SK-N-SH treated with all-trans-retinoic acid at 6 μM for 48 hours (cell line): ENCODE data around the gene PCBD1.

Experiments used
- ATAC-seq: fragments of 200-7000 bp; cut with Tn5 transposase; 3 replicates; pipeline ENCODE4 v1.9.1; 2020; ENCODE audit warnings: mild to moderate bottlenecking, moderate library complexity
- BACH2 ChIP-seq: fragments of 250-450 bp; sonication (Bioruptor Pico); IDR thresholded peaks from 2 replicates; pipeline ENCODE4 v1.9.0; 2021; ENCODE audit warnings: mild to moderate bottlenecking, borderline replicate concordance
- CSDC2 ChIP-seq: fragments of 250-450 bp; sonication (Bioruptor Pico); IDR thresholded peaks from 2 replicates; pipeline ENCODE4 v1.5.0; 2020; ENCODE audit warnings: mild to moderate bottlenecking, moderate library complexity
- ESRRG ChIP-seq: fragments of 250-450 bp; sonication (Bioruptor Pico); IDR thresholded peaks from 2 replicates; pipeline ENCODE4 v1.6.1; 2021; ENCODE audit warnings: mild to moderate bottlenecking
- GLIS3 ChIP-seq: fragments of 250-450 bp; sonication (Bioruptor Pico); IDR thresholded peaks from 2 replicates; pipeline ENCODE4 v1.5.0; 2020; ENCODE audit warnings: mild to moderate bottlenecking, moderate library complexity
- ISL1 ChIP-seq: fragments of 250-450 bp; sonication (Bioruptor Pico); IDR thresholded peaks from 2 replicates; pipeline ENCODE4 v2.1.2; 2022; ENCODE audit warnings: mild to moderate bottlenecking, moderate library complexity
- OSR1 ChIP-seq: fragments of 250-450 bp; sonication (Bioruptor Pico); IDR thresholded peaks from 2 replicates; pipeline ENCODE4 v1.8.0; 2022; ENCODE audit warnings: moderate library complexity, mild to moderate bottlenecking, inconsistent platforms
- PPARA ChIP-seq: fragments of 250-450 bp; sonication (Bioruptor Pico); IDR thresholded peaks from 2 replicates; pipeline ENCODE4 v1.5.0; 2020; ENCODE audit warnings: mild to moderate bottlenecking, borderline replicate concordance
- RARB ChIP-seq: fragments of 250-450 bp; sonication (Bioruptor Pico); IDR thresholded peaks from 2 replicates; pipeline ENCODE4 v1.8.0; 2021; ENCODE audit warnings: mild to moderate bottlenecking, moderate library complexity
- TCF4 ChIP-seq: fragments of 250-450 bp; sonication (Bioruptor Pico); IDR thresholded peaks from 2 replicates; pipeline ENCODE4 v1.8.0; 2021; ENCODE audit warnings: mild to moderate bottlenecking, moderate library complexity, borderline replicate concordance
- ZC3H10 ChIP-seq: fragments of 250-450 bp; sonication (Bioruptor Pico); IDR thresholded peaks from 2 replicates; pipeline ENCODE4 v1.5.1; 2021; ENCODE audit warnings: mild to moderate bottlenecking, moderate library complexity
- ZFP3 ChIP-seq: fragments of 250-450 bp; sonication (Bioruptor Pico); IDR thresholded peaks from 2 replicates; pipeline ENCODE4 v1.5.0; 2020; ENCODE audit warnings: mild to moderate bottlenecking, moderate library complexity
- ZFP30 ChIP-seq: fragments of 450-650 bp; formaldehyde crosslinking; IDR thresholded peaks from 2 replicates; pipeline ENCODE4 v1.5.0; 2022; ENCODE audit warnings: mild to moderate bottlenecking, moderate library complexity
- ZNF565 ChIP-seq: fragments of 450-650 bp; formaldehyde crosslinking; conservative IDR thresholded peaks from 2 replicates; pipeline ENCODE4 v1.5.0; 2020; ENCODE audit warnings: low read depth, mild to moderate bottlenecking, moderate library complexity
- ZNF70 ChIP-seq: fragments of 450-650 bp; formaldehyde crosslinking; IDR thresholded peaks from 2 replicates; pipeline ENCODE4 v1.5.0; 2020; ENCODE audit warnings: mild to moderate bottlenecking, moderate library complexity
- ZNF8 ChIP-seq: fragments of 450-650 bp; formaldehyde crosslinking; IDR thresholded peaks from 2 replicates; pipeline ENCODE4 v1.5.0; 2020; ENCODE audit warnings: mild to moderate bottlenecking, moderate library complexity
- TF ChIP-seq, protein P1 (sequence below): fragments of 250-450 bp; sonication (Bioruptor Pico); IDR thresholded peaks from 2 replicates; pipeline ENCODE4 v1.8.0; 2021; ENCODE audit warnings: low read depth, mild to moderate bottlenecking, moderate library complexity, borderline replicate concordance
- TF ChIP-seq, protein P2 (sequence below): fragments of 250-450 bp; sonication (Bioruptor Pico); IDR thresholded peaks from 2 replicates; pipeline ENCODE4 v1.5.1; 2020; ENCODE audit warnings: low read depth, mild to moderate bottlenecking, moderate library complexity
- TF ChIP-seq, protein P3 (sequence below): fragments of 250-450 bp; sonication (Bioruptor Pico); IDR thresholded peaks from 2 replicates; pipeline ENCODE4 v1.8.0; 2020; ENCODE audit warnings: mild to moderate bottlenecking, moderate library complexity, borderline replicate concordance
- TF ChIP-seq, protein P4 (sequence below): fragments of 250-450 bp; sonication (Bioruptor Pico); IDR thresholded peaks from 2 replicates; pipeline ENCODE4 v1.5.0; 2020; ENCODE audit warnings: mild to moderate bottlenecking, moderate library complexity

The PCBD1 gene

DNA sequence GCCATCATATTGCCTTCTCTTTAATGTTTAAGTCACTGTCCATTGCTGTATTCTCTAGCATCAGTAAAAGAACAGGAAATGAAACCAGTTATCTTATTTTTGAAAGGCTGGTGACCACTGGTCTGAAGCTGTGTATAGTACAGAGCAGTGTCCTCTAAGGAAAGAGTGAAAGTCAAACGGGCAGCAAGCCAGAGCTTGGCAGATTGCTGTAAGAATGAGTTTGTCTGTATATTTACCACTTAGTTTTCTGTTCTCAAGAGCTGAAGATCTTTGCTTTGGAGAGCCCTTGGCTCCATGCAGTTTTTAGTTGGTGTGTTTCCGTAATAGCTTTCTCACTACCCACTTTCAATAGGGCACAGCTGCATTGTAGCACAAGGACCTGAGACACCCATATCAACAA, 31.9 kb downstream of the PCBD1 start:
- TF ChIP-seq ZFP3 (CRISPR knock-in tag) (no peak), OSR1 (CRISPR knock-in tag) (no peak), BACH2 (no peak), RARB (CRISPR knock-in tag) (no peak), ZNF70 (CRISPR knock-in tag) (no peak), PPARA (no peak), ZNF565 (no peak), ISL1 (CRISPR knock-in tag) (no peak), ZFP30 (CRISPR knock-in tag) (no peak), ESRRG (CRISPR knock-in tag) (no peak), GLIS3 (CRISPR knock-in tag) (no peak), ZNF8 (CRISPR knock-in tag) (no peak), TCF4 (CRISPR knock-in tag) (no peak)
- TF ChIP-seq, protein P1, sequence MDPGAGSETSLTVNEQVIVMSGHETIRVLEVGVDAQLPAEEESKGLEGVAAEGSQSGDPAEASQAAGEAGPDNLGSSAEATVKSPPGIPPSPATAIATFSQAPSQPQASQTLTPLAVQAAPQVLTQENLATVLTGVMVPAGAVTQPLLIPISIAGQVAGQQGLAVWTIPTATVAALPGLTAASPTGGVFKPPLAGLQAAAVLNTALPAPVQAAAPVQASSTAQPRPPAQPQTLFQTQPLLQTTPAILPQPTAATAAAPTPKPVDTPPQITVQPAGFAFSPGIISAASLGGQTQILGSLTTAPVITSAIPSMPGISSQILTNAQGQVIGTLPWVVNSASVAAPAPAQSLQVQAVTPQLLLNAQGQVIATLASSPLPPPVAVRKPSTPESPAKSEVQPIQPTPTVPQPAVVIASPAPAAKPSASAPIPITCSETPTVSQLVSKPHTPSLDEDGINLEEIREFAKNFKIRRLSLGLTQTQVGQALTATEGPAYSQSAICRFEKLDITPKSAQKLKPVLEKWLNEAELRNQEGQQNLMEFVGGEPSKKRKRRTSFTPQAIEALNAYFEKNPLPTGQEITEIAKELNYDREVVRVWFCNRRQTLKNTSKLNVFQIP: no peak
- TF ChIP-seq, protein P2, sequence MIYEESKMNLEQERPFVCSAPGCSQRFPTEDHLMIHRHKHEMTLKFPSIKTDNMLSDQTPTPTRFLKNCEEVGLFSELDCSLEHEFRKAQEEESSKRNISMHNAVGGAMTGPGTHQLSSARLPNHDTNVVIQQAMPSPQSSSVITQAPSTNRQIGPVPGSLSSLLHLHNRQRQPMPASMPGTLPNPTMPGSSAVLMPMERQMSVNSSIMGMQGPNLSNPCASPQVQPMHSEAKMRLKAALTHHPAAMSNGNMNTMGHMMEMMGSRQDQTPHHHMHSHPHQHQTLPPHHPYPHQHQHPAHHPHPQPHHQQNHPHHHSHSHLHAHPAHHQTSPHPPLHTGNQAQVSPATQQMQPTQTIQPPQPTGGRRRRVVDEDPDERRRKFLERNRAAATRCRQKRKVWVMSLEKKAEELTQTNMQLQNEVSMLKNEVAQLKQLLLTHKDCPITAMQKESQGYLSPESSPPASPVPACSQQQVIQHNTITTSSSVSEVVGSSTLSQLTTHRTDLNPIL: no peak
- TF ChIP-seq, protein P3, sequence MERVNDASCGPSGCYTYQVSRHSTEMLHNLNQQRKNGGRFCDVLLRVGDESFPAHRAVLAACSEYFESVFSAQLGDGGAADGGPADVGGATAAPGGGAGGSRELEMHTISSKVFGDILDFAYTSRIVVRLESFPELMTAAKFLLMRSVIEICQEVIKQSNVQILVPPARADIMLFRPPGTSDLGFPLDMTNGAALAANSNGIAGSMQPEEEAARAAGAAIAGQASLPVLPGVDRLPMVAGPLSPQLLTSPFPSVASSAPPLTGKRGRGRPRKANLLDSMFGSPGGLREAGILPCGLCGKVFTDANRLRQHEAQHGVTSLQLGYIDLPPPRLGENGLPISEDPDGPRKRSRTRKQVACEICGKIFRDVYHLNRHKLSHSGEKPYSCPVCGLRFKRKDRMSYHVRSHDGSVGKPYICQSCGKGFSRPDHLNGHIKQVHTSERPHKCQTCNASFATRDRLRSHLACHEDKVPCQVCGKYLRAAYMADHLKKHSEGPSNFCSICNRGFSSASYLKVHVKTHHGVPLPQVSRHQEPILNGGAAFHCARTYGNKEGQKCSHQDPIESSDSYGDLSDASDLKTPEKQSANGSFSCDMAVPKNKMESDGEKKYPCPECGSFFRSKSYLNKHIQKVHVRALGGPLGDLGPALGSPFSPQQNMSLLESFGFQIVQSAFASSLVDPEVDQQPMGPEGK: no peak

DNA sequence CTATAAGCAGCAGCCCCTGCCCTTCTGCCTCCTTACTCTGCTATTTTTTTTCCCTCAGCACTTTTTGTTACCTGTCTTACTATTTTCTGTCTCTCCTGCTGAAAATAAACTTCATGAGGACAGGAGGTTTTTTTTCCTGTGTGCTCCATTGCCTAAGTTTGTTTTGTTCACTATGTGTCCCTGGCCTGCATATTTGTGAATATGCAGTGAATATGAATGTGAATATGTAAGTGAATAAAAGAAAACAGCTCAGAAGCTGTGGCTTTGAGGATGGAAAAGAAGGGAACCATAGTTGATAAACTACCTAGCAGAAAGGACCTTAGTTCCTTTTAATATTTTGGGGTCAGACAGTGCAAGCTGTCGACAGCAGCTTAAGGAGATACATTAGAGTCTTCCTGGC, 34.9 kb downstream of the PCBD1 start:
- ATAC-seq: no peak

More for the DNA sequence above, 31.9 kb downstream of the PCBD1 start:
- no peak for ATAC-seq

DNA sequence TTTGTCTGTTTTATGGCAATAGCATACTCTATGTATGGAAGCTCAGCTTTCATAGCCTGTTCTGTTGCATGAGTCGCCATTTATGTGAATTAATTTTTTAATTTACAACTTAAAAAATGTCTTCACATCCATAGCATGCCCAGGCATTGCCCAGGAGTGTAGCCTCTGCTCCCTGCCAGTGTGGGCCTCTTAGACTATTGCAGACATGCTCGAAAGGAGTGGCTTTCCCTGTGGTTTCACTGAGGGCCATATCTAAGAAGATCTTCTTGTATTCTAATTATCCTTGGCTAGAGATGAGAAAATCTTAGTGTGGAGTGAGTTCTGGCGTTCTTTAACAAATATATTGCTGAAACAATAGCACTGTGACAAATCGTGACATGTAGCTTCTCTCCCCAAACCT, 35.3 kb downstream of the PCBD1 start:
- no peak for ATAC-seq

More for the DNA sequence above, 34.9 kb downstream of the PCBD1 start:
- TF ChIP-seq ZFP30 (CRISPR knock-in tag): no peak
- TF ChIP-seq RARB (CRISPR knock-in tag): no peak
- no peak for TF ChIP-seq TCF4 (CRISPR knock-in tag)
- no peak for TF ChIP-seq ZC3H10
- TF ChIP-seq ZNF565: no peak

More for the DNA sequence above, 35.3 kb downstream of the PCBD1 start:
- no peak for TF ChIP-seq ZNF8 (CRISPR knock-in tag)
- no peak for TF ChIP-seq ZFP30 (CRISPR knock-in tag)
- TF ChIP-seq, protein P4, sequence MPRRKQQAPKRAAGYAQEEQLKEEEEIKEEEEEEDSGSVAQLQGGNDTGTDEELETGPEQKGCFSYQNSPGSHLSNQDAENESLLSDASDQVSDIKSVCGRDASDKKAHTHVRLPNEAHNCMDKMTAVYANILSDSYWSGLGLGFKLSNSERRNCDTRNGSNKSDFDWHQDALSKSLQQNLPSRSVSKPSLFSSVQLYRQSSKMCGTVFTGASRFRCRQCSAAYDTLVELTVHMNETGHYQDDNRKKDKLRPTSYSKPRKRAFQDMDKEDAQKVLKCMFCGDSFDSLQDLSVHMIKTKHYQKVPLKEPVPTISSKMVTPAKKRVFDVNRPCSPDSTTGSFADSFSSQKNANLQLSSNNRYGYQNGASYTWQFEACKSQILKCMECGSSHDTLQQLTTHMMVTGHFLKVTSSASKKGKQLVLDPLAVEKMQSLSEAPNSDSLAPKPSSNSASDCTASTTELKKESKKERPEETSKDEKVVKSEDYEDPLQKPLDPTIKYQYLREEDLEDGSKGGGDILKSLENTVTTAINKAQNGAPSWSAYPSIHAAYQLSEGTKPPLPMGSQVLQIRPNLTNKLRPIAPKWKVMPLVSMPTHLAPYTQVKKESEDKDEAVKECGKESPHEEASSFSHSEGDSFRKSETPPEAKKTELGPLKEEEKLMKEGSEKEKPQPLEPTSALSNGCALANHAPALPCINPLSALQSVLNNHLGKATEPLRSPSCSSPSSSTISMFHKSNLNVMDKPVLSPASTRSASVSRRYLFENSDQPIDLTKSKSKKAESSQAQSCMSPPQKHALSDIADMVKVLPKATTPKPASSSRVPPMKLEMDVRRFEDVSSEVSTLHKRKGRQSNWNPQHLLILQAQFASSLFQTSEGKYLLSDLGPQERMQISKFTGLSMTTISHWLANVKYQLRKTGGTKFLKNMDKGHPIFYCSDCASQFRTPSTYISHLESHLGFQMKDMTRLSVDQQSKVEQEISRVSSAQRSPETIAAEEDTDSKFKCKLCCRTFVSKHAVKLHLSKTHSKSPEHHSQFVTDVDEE: no peak
- TF ChIP-seq TCF4 (CRISPR knock-in tag): no peak
- TF ChIP-seq ESRRG (CRISPR knock-in tag): no peak
- no peak for TF ChIP-seq ISL1 (CRISPR knock-in tag)
- TF ChIP-seq, protein P2: no peak
- TF ChIP-seq CSDC2 (CRISPR knock-in tag): no peak
- TF ChIP-seq, all 23 proteins: peak for 0
